ENCODE measurements around the gene PHPT1.
A peak's percentile ranks its signal among the peaks of the same experiment; 100 is the strongest.
"Not testable (repeated sequence)": the region's sequence is repeated elsewhere in the genome, so short reads cannot be mapped to it uniquely, and the experiment has no call there.

Gene PHPT1

DNA sequence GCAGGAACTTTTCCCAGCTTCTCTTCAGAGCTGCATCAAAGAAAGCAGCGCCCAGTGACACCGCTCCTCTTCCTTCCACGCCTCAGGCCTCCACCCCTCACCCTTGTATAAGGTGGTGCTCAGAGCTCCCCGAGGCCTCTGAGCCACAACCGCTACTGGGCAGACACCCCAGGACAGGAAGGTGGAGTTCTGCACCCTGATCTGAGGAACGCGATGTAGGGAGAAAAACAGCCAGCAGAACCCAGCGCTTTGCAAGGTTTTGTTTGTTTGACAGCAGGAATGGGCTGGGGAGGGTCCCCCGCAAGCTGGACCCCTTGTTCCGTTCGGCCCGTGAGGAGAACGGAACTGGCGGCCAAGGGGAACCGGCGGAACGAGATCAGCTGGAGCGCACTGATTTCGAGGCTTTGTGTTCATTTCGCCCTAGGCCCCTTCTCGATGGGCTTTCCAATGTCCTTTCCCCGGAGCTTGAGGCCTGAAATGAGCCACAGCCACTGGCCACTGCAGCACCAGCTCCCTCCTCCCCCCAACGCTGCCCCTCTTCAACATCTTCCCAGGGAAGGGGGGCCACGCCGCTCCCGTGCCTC lies 12.8 kb downstream of the PHPT1 start:
- DNase-seq: no peak

DNA sequence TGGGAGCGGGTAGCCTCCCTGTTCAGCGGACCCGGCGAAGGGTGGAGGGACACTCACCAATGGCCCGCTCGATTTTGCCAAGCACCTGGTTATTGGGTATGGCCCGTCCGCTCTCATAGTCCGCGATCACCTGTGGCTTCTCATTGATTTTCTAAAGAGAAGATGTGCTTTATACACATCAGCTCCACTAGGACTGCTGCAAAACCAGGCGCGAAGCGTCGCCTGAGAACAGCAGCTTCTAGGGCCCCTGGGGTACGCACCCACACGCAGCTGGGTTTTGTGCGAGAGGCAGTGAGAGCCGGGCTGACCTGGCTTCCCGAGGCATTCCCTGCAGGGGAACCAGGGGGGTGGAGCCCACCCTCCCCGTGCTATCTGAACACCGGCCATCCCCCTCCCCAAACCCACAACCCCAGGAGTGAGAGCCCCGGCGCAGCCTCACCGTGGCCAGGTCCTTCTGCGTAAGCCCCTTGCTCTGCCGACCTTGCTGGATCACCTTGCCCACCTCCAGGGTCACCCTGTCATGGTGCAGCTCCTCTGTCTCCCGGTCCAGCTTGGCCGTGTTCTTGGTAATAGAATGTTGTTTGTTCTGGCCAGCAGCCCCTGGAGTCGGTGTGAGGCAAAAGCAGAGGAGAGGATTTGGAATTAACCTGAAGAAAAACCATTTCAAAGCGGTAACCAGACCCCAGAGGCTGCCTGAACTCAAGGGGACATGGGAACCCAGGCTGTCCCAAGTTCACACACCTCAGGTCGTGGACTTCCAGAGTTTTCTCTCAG lies 13.8 kb downstream of the PHPT1 start:
- DNase-seq: no peak

DNA sequence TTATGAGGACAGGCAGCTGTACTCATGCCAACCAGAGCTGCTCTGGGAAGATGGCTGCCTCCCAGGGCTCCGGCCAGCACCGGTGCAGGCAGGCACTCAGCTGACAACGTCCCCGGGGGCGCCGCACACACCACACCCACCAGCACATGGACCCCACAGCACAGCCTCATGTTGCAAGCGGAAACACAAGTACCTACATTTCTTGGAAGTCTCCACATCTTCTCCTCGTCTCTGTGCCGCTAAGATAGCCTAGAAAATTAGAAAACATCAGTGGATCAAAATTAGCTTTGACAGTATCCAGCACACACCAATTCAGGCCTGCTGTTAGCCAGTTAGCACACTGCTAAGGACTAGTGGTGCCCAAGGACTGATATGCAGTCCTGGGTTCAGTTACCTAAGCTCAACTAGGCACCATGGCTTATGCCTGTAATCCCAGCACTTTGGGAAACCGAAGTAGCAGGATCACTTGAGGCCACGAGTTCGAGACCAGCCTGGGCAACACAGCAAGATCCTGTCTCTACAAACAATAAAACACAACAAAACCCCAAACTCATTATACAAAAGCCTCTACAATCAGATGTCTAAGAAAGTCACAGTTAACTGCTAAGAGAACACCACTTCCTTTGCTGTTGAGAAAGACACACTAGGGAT lies 14.5 kb downstream of the PHPT1 start:
- no peak for DNase-seq

DNA sequence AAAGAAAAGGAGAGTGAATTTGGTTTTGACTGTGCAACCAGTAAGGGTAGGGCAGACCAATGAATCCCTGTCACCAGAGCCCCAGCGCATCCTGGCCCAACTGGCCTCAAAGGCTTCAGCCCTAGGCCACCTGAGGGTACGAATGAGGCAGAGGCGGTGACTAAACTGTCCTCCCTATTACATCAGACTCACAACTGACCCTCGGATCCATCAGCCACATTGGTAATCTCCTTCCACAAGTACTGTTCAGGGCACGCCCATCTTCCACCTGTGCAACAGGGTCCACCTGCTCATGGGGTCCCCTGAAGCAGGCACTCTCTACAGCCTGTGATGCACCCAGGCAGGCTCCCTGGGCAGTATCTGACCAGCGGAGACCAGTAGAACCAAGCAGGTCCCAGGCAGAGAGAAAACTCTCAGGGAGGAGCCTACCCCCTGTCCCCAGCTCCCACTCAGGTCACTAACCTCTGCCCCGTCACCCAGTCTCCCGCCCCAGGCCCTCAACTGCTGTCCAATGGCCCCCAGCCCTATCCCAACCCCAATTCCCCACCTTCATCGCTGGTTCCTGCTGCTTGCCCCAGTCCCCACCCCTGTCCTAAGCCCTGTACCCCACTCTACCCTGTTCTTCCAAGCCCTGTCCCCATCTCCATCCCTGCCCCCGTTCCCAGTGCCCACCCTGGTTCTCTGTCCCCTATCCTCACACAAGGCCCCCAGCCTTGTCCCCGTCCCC lies 16.0 kb downstream of the PHPT1 start:
- no peak for DNase-seq

DNA sequence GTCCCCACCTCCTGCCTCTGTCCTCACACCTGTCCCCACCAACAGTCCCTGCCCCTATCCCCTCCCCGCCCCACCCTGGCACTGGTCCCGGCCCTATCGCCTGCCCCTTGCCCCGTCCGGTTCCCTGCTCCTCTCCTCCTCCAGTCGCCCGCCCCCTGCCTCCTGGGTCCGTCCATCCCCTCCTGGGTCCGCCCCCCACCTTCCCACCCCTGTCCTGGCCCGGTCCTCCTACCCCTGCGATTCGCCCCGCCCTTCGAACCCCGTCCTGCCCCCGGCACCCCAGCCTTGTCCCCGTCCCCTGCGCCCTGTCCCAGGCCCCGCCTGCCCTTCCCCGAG lies 16.5 kb downstream of the PHPT1 start:
- DNase-seq: peak; percentile 59

DNA sequence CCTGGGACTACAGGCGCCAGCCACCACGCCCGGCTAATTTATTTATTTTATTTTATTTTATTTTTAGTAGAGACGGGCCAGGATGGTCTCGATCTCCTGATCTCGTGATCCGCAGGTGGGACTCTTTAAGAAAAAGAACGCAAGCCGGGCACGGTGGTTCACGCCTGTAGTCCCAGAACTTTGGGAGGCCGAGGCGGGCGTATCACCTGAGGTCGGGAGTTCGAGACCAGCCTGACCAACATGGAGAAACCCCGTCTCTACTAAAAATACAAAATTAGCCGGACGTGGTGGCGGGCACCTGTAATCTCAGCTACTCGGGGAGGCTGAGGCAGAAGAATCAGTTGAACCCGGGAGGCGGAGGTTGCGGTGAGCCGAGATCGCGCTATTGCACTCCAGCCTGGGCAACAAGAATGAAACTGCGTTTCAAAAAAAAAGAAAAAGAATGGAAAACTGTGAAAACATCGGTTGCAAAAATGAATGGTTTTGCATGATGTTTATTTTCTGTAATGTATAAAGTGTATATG lies 17.8 kb downstream of the PHPT1 start:
- DNase-seq: not testable (repeated sequence)

DNA sequence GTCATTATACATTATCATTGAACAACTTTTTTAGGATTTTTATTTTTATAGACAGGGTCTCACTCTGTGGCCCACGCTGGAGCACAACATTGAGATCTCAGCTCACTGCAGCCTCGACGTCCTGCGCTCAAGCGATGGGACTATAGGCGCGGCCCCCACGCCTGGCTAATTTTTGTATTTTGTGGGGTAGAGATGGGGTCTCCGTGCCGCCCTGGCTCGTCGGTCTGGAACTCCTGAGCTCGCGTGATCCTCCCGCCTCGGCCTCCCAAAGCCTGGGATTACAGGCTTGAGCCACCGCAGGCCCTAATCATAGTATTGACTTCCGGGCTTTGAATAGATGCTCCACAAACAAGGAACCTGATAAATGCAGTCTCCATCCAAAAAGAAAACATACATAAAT lies 18.3 kb downstream of the PHPT1 start:
- DNase-seq: no peak

DNA sequence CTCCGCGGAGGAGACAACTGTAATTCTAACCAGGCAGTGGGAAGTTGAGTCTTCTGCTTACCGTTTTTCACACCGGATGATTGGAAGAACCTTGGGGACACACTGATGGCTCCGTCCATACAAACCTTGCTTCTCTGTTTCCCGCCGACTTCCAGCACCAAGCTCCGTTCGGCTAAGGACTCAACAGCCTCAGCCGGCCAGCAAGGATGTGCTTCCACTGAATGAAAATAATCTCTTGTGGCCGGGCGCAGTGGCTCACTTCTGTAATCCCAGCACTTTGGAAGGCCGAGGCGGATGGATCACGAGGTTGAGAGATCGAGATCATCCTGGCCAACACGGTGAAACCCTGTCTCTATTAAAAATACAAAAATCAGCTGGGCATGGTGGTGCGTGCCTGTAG lies 18.7 kb downstream of the PHPT1 start:
- no peak for DNase-seq

DNA sequence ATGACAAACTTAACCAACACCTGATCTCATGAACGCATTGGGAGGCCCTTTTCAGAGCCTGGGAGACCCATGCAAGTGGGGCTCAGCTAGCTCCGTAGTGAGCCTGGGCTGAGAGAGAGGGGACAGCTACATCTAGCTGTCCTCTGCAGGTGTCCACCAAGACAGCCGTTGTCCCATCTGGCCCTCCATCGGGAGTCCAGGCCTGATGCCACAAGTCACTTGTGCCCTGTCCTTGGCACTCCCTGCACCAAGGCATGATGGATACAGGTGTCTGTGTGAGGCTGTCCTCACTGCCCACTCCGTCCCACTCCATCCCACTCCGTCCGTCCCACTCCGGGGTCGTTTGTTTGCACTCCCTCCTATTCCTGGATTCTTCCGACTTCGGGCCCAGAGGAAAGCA lies 19.4 kb downstream of the PHPT1 start:
- no peak for DNase-seq

DNA sequence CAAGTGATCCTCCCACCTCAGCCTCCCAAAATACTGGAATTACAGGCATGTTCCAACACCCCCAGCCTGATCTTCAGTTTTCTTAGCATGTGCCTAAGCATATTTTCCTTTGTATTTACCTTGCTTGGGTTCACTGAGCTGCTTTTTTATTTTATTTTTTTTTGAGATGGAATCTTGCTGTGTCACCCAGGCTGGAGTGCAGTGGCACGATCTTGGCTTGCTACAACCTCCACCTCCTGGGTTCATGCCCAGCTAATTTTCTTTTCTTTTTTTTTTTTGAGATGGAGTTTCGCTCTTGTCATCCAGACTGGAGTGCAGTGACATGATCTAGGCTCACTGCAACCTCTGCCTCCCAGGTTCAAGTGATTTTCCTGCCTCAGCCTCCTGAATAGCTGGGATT lies 20.4 kb downstream of the PHPT1 start:
- DNase-seq: not testable (repeated sequence)

DNA sequence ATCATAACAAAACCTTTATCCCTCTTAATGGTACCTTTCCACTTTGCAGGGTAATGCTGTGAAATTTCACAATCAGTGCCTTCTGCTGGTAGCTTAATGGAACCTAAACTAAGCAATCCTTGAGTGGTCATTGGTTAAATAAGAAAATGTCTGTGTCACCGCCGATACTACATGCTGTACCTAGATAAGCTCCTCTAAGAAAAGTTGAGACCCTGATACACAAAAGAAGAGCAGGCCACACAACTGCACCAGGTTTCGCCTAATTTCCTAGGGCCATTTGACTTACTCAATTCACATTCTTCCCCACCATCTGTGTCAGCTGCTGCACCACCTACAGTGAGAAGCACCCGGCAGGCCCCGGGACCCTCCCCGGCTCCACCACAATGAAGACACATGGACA lies 25.9 kb downstream of the PHPT1 start:
- no peak for DNase-seq

DNA sequence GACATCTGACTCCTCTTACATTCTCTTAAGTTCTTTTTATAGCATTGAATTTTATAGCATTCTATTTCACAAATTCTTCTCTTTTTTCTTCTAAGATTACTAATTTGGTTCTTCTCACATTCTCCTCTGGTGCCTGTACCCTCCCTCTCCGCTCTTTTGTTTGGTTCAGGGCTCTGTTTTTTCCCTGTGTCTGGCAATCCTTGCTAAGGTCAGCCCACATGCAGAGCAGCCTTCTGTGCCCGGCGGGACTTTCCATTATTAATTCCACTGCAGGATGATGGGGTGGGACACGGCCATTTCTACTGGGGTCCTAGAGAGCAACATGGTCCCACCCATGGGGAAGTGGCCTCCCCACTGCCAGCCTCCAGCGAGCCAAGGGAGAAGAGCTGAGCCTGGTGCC lies 27.3 kb downstream of the PHPT1 start:
- DNase-seq: no peak

DNA sequence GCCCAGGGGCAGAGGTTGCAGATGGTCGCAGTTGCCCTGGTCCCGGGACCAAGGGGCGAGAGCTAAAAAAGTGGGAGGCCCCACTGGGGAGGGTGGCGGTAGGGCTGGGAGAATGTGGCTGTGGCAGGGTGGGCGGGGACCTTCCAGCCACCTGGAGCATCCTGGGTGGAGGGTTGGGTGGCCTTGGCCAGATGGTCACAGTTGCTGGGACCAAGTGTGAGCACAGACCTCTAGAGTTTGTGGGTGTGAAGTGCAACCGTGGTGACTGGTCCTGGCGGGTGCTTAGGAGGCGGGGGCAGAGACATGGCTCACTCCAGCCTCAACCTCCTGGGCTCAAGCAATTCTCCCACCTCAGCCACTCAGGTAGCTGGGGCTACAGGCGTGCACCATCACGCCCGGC lies 31.4 kb downstream of the PHPT1 start:
- DNase-seq: no peak

DNA sequence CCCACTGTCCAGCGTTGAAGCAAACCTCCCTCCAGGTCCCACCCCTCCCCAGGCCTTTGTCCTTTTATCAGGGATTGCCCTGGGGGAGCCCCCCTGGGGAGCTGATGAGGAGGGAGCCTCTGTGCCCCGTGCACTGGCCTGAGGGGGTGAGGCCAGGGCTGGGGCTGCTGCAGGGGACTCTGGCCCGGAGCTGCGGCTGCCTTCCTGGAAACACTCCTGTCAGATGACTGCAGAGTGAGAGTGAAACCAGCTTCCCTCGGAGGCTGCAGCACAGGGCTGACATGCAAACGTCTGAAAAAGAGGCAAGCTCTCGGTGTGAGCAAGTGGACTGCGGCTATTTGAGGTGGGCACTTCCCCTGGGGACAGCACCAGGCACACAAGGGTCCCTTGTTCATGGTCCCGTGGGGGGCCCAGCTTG lies 32.5 kb downstream of the PHPT1 start:
- DNase-seq: no peak

DNA sequence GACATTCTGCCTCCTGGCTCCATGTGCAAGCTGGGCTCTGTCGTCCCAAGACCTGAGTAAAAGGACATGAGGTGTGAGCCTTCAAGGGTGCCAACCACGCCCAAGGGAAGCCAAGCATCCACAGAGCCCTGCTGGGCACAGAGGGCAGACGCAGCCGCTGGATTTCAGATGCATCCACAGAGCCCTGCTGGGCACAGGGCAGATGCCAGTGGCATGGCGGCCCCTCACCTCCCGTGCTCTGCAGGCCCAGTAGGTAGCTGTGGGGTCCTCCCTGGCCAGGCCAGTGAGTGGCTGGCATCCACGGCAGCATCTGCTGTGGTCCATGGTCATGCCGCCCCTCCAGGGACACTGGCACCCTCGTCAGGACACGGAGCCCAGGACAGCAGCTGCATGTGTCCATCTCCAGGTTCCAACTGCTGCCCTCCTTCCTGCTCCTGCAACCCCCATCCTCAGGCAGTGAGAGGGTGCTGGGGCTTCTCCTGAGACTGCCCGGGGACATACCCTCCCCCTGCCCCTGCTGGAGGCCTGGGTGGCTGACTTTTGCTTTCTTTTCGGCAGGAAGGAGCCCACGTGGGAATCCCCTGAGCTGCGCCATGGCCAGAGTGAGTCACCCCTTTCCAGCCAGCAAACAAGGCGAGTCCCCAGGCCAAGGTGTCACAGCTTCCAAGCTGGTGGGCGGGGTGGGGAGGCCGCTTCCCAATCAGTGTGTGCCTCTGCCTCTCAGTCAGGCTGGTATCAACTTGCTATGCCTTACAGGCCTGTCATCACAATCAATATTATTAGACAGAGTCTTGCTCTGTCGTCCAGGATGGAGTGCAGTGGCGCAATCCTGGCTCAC lies 33.1 kb downstream of the PHPT1 start:
- DNase-seq: no peak

DNA sequence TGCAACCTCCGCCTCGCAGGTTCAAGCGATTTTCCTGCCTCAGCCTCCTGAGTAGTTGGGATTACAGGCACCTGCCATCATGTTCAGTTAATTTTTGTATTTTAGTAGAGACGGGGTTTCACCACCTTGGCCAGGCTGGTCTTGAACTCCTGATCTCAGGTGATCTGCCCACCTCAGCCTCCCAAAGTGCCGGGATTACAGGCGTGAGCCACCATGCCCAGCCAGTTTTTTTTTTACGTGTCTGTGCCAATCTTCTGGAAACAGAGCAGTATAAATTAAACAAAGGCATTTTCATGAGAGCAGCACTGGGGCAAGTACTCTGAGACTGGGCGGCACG lies 33.7 kb downstream of the PHPT1 start:
- not testable (repeated sequence) for DNase-seq

DNA sequence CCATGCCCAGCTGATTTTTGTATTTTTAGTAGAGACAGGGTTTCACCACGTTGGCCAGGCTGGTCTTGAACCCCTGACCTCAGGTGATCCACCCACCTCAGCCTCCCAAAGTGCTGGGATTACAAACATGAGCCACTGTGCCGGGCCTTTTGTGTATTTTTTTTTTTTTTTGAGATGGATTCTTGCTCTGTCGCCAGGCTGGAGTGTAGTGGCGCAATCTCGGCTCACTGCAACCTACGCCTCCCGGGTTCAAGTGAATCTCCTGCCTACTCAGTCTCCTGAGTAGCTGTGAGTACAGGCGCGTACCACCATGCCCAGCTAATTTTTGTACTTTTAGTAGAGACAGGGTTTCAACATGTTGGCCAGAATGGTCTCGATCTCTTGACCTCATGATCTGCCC lies 34.5 kb downstream of the PHPT1 start:
- not testable (repeated sequence) for DNase-seq

DNA sequence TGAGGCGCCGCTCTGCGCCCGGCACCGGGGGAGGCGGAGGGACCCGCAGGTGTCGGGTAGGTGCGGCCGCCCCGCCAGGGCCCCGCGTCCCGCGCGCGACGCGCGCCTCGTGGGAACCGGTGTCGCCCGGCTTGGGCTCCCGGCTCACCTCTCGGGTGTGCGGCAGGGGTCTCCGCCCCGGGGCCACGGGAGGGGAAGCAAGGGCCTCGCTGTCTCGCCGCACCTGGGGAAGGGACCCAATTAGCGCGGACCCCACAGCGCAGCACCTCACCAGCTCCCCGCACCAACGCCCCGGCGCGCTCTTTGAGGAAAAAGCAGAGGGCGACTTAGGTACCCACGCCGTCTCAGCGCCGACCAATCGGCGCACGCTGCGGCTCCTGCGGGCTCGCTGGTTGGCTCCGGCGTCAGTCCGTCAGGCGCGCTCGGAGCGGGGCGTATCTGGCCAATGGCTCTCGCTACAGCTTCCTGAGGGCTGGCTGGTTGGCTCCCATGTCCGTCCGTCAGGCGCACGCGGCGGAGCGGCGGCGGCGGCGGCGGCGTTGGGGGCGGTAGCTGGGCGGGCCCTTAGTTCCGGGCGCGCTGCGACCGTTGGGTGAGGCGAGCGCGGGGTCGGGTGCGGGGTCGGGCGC lies 36.9 kb downstream of the PHPT1 start, which contains the start of gene TRAF2:
Gene TRAF2 (plus strand): TSS at position 567 of the 629 bp plus-strand sequence. CDS start 12,225 bp downstream, outside the sequence.
- DNase-seq: peak; percentile 98

DNA sequence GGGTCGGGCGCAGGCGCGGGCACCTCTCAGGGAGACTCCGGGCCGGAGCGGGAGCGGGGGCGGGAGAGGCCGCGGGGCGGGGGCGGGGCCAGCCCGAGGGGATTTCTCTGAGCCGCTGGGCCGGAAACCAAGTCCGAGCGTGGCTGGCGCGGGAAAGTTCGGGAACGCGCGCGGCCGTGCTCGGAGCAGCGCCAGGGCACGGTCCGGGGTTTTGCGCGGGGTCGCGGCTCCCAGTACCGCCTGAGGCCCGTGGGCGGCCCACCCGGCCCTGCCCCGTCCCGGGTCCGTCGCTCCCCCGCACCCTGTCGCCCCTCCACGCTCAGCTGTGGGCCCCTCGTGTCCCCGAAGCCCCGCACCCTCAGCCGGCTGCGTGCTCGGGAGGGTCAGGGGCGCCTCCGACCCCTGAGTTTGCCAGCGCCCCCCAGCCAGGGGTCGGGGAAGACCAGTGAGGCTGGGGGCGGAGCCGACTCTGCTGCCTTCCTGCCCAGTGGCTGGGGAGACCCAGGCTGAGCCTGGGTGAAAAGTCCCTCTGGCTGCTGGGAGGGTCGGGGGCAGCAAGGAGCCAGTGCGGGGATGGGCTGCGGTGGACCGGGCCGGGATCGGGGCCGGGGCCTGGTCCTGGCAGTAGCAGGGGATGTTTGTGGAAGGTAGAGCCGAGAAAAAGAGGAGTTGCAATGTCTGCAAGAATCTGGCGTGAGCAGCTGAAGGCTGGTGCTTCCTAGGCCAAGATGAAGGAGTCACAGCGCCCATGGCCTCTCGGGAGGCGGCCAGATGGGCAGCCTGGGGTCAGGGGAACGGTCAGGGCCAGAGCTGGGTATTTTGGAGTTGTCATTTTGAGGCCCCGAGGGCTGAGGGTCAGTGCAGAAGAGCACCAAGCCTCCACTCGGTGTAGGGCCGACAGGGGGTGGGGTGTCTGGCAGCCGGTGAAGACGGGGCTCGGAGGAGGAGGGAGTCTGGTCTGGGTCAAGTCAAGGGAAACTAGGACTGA lies 37.7 kb downstream of the PHPT1 start:
- peak; percentile 47 for DNase-seq

DNA sequence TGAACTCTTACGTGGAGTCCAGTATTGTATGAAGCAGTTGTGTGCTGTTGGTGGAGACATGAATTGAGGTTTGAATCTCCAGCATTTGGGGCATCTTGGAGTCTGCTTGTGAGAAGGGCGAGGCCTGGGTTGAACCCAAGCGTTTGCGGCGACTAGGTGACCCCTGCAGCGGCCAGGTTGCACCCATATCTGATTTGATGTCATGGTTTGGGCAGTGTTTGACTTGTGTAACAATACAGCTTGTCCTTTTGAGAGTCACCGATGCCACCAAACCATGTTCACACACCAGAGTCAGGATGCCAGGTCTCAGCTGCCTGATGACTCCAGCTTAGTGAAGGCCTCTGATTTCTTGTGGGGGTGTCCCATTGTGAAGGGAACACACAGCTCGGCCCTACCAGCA lies 39.2 kb downstream of the PHPT1 start:
- DNase-seq: no peak

DNA sequence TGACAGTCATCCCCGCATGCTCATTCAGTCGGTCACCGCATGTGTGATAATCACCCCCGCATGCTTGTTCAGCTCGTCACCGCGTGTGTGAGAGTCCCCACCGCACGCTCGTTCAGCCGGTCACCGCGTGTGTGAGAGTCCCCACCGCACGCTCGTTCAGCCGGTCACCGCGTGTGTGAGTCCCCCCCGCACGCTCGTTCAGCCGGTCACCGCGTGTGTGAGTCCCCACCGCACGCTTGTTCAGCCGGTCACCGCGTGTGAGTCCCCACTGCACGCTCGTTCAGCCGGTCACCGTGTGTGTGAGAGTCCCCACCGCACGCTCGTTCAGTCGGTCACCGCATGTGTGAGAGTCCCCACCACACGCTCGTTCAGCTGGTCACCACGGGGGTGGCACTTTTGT lies 40.6 kb downstream of the PHPT1 start:
- DNase-seq: no peak
